Lower lobe of right lung (tissue), 2 donors: ENCODE data around the gene OR2M3. TPM values are rescaled to one million over a fixed set of nuclear protein-coding genes. Genes with fewer than 3 reads are reported as not detected.
"Not testable (repeated sequence)": the region's sequence is repeated elsewhere in the genome, so short reads cannot be mapped to it uniquely, and the experiment has no call there.

Source experiments
- ATAC-seq, 2 donors: fragments of 200-7000 bp; cut with Tn5 transposase; one replicate each; pipeline ENCODE4 v1.9.1; 2020 to 2022; ENCODE audit warnings: mild to moderate bottlenecking in 2 of 2, moderate library complexity in 2 of 2
- DNase-seq: peaks from one replicate; pipeline ENCODE4 v3.0.0-alpha.2; 2020
- H3K27ac ChIP-seq: fragments of 200-600 bp; one replicate; pipeline ENCODE4 v1.8.0; 2022
- H3K27me3 ChIP-seq: fragments of 200-600 bp; one replicate; pipeline ENCODE4 v1.8.0; 2022; ENCODE audit warnings: low read depth
- H3K36me3 ChIP-seq: fragments of 200-600 bp; one replicate; pipeline ENCODE4 v1.8.0; 2022; ENCODE audit warnings: mild to moderate bottlenecking
- H3K4me1 ChIP-seq: fragments of 200-600 bp; one replicate; pipeline ENCODE4 v1.8.0; 2022
- H3K4me3 ChIP-seq: fragments of 200-600 bp; one replicate; pipeline ENCODE4 v1.8.0; 2022; ENCODE audit warnings: mild to moderate bottlenecking
- H3K9me3 ChIP-seq: fragments of 200-600 bp; one replicate; pipeline ENCODE4 v1.8.0; 2022
- intact Hi-C: fragments of 100-400 bp; cut with DNase I; formaldehyde crosslinking; loops from one replicate; pipeline ENCODE4 v1.11.0; 2022
- total RNA-seq: library from RNA; stranded (reverse); fragmentation: NEBNext Ultra II Directional; extraction: Animal tissue kit (Norgen Biotek cat#: 25700); gene quantifications from one replicate; pipeline ENCODE4 v1.2.1, GENCODE V29; 2021
- TF ChIP-seq, protein P1 (sequence below): fragments of 200-600 bp; IDR thresholded peaks from one replicate; pipeline ENCODE4 v1.8.0; 2022; ENCODE audit warnings: antibody characterized with exemption, mild to moderate bottlenecking
- donor health status: DM: no; HTN: yes; CAD: no; lungs with severe emphysema.

Gene OR2M3
- total RNA-seq, 1 donor from 2014 or later: not detected

DNA sequence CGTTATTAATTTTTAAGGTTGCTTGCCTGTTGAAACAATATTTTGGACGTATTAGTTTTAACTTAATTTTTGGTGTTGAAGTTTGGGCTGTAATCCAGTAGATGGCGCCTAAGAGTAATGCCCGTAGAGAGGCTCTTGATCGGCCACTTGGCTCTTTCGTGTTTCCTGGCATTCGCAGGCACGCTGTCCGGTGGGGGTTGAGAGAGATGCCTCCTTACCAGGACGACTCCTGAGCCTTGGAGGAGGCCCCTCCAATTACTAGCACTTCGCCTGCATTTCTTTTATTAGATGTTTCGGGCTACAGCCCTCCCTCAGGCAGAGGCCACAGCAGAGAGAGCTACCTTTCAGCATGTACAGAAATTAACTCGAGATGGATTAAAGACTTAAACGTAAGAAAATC, 46.1 kb downstream of the OR2M3 start:
- Histone ChIP-seq H3K4me1 (no peaks in the 10 kb centered on the region), H3K4me3 (no peak overlapping the region), H3K9me3 (no peaks in the 10 kb centered on the region), H3K27ac (no peak overlapping the region), H3K27me3 (no peaks in the 10 kb centered on the region), H3K36me3 (no peaks in the 10 kb centered on the region)
- TF ChIP-seq, protein P1, sequence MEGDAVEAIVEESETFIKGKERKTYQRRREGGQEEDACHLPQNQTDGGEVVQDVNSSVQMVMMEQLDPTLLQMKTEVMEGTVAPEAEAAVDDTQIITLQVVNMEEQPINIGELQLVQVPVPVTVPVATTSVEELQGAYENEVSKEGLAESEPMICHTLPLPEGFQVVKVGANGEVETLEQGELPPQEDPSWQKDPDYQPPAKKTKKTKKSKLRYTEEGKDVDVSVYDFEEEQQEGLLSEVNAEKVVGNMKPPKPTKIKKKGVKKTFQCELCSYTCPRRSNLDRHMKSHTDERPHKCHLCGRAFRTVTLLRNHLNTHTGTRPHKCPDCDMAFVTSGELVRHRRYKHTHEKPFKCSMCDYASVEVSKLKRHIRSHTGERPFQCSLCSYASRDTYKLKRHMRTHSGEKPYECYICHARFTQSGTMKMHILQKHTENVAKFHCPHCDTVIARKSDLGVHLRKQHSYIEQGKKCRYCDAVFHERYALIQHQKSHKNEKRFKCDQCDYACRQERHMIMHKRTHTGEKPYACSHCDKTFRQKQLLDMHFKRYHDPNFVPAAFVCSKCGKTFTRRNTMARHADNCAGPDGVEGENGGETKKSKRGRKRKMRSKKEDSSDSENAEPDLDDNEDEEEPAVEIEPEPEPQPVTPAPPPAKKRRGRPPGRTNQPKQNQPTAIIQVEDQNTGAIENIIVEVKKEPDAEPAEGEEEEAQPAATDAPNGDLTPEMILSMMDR: peak; percentile 62
- intact Hi-C loops: no loop called here
- peak; percentile 47 for DNase-seq
- ATAC-seq: peak in 1 of 2 donors; percentile 61

DNA sequence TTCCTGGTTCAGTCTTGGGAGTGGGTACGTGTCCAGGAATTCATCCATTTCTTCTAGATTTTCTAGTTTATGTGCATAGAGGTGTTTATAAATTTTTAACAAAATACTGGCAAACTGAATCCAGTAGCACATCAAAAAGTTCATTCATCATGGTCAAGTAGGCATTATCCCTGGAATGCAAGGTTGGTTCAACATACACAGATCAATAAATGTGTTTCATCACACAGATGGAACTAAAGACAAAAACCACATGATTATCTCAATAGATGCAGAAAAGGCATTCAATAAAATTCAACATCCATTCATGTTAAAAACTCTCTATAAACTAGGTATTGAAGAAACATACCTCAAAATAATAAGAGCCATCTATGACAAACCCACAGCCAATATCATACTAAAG, 62.2 kb downstream of the OR2M3 start:
- ATAC-seq, H3K36me3 ChIP-seq: not testable (repeated sequence)

More for the DNA sequence above, 62.2 kb downstream of the OR2M3 start:
- H3K4me3 ChIP-seq, H3K4me1 ChIP-seq, intact Hi-C loops, H3K27me3 ChIP-seq, H3K9me3 ChIP-seq, DNase-seq, H3K27ac ChIP-seq: not testable (repeated sequence)

Other genes starting within 250 kb of the OR2M3 start
- gene OR2L8, start 248.4 kb upstream of the OR2M3 start, total RNA-seq: not detected
- gene OR2AK2, start 232.0 kb upstream of the OR2M3 start, total RNA-seq: not detected
- gene OR2L5, start 183.6 kb upstream of the OR2M3 start, total RNA-seq: not detected
- not detected for gene OR2L2, start 167.2 kb upstream of the OR2M3 start, total RNA-seq
- not detected for gene OR2L3, start 150.4 kb upstream of the OR2M3 start, total RNA-seq
- not detected for gene OR2L13, start 102.1 kb upstream of the OR2M3 start, total RNA-seq
- gene OR2M5, start 52.1 kb upstream of the OR2M3 start, total RNA-seq: not detected
- not detected for gene OR2M2, start 22.4 kb upstream of the OR2M3 start, total RNA-seq
- not detected for gene OR2M4, start 34.2 kb downstream of the OR2M3 start, total RNA-seq
- not detected for gene OR2T33, start 80.7 kb downstream of the OR2M3 start, total RNA-seq
- gene OR2T12, start 106.2 kb downstream of the OR2M3 start, total RNA-seq: not detected
- not detected for gene OR2M7, start 127.3 kb downstream of the OR2M3 start, total RNA-seq
- not detected for gene OR14C36, start 151.5 kb downstream of the OR2M3 start, total RNA-seq
- gene OR2T4, start 164.4 kb downstream of the OR2M3 start, total RNA-seq: not detected
- gene OR2T6, start 178.5 kb downstream of the OR2M3 start, total RNA-seq: not detected
- not detected for gene OR2T1, start 205.8 kb downstream of the OR2M3 start, total RNA-seq
- not detected for gene OR2T2, start 248.4 kb downstream of the OR2M3 start, total RNA-seq